ENCODE data around the gene SQOR.

GRCh38 chr15:45594319-45594718, 40.5 kb upstream of the SQOR start:
- TF ChIP-seq POLR2A (IDR thresholded peaks at IDR 0.05): no peak
- no peak for TF ChIP-seq CTCF (IDR thresholded peaks at IDR 0.05)
- TF ChIP-seq EP300 (IDR thresholded peaks at IDR 0.05): no peak

Measured in suprapubic skin (tissue), 3 donors.